HepG2 (cell line): ENCODE results near the gene RPS5. TPM values are rescaled to one million over a fixed set of nuclear protein-coding genes. Genes with fewer than 3 reads are reported as not detected.

Experiments used
- ATAC-seq: fragments of 200-7000 bp; cut with Tn5 transposase; 3 replicates; pipeline ENCODE4 v1.9.1; 2020; ENCODE audit warnings: mild to moderate bottlenecking, moderate library complexity
- BruUV-seq: library from RNA; stranded (reverse); fragments of 400-500 nt; replicated peaks from 2 replicates; lab custom pipeline; 2021; lab: Mats Ljungman, UMichigan
- CTCF ChIA-PET: fragments of 300-600 bp; formaldehyde crosslinking; extraction: SDS; loops from one replicate; lab custom pipeline; 2021; ENCODE audit warnings: low total read pairs, inconsistent platforms, low intra/inter-chr PET ratio; lab: Yijun Ruan, JAX
- POLR2A ChIA-PET: fragments of 350-600 bp; sonication (Branson Sonifier 250); formaldehyde crosslinking; loops from one replicate; lab custom pipeline; 2020; ENCODE audit warnings: antibody characterized with exemption, inconsistent platforms; lab: Yijun Ruan, JAX
- DNase-seq: peaks from one replicate; pipeline ENCODE4 v3.0.0-alpha.2; 2015; ENCODE audit warnings: low spot score
- FAIRE-seq: peaks from 3 replicates; lab custom pipeline; 2011; peaks lifted over from hg19 to GRCh38; lab: Jason Lieb, UNC
- H2AFZ ChIP-seq: one replicate; pipeline ENCODE4 v1.6.1; 2011; ENCODE audit warnings: low read length, inconsistent platforms
- H3K27ac ChIP-seq: fragments of 300-600 bp; 3 replicates; pipeline ENCODE4 v1.8.0; 2011; ENCODE audit warnings: mixed run types, mild to moderate bottlenecking, mixed read lengths, low read length, inconsistent platforms; ENCODE audit not compliant: insufficient read depth; ENCODE audit errors: extremely low read length
- H3K27me3 ChIP-seq, 2 experiments: fragments of 200-600 bp in 1 of 2; 2 replicates in 1 of 2; 3 replicates in 1 of 2; pipeline versions ENCODE4 v1.6.0 to v1.8.0; 2011; ENCODE audit warnings: low read length in 2 of 2, mild to moderate bottlenecking in 2 of 2, moderate library complexity in 2 of 2, inconsistent platforms in 1 of 2; ENCODE audit not compliant: insufficient read depth in 2 of 2, control insufficient read depth in 1 of 2
- H3K36me3 ChIP-seq, 2 experiments: fragments of 200-600 bp in 1 of 2; replicated peaks in 1 of 2; 2 replicates in 1 of 2; 3 replicates in 1 of 2; pipeline versions ENCODE4 v1.5.1 to v1.8.0; 2011; ENCODE audit warnings: low read length in 2 of 2, inconsistent platforms in 1 of 2; ENCODE audit not compliant: insufficient read depth in 2 of 2, control insufficient read depth in 1 of 2
- H3K4me1 ChIP-seq: 2 replicates; pipeline ENCODE4 v1.5.1; 2012; ENCODE audit warnings: low read length, inconsistent platforms; ENCODE audit not compliant: insufficient read depth
- H3K4me2 ChIP-seq: 2 replicates; pipeline ENCODE4 v1.6.0; 2011; ENCODE audit warnings: low read depth, low read length, inconsistent platforms
- H3K4me3 ChIP-seq, 3 experiments: fragments of 200-600 bp in 1 of 3; sonication (generic), shearing (Covaris generic) in 1 of 3; replicated peaks in 1 of 3; 2 replicates each; pipeline ENCODE4 v1.5.1; 2011 to 2016; ENCODE audit warnings: low read length in 3 of 3, inconsistent platforms in 2 of 3, low read depth in 2 of 3, mild to moderate bottlenecking in 2 of 3, control low read depth in 1 of 3, mixed read lengths in 1 of 3; ENCODE audit not compliant: insufficient read depth in 1 of 3
- H3K79me2 ChIP-seq: one replicate; pipeline ENCODE4 v1.6.1; 2011; ENCODE audit warnings: low read length, inconsistent platforms; ENCODE audit not compliant: insufficient read depth
- H3K9ac ChIP-seq: 2 replicates; pipeline ENCODE4 v1.6.0; 2011; ENCODE audit warnings: mild to moderate bottlenecking, low read depth, low read length, inconsistent platforms; ENCODE audit not compliant: insufficient read depth
- H3K9me3 ChIP-seq: 2 replicates; pipeline ENCODE4 v1.5.1; 2012; ENCODE audit warnings: mild to moderate bottlenecking, low read length
- H4K20me1 ChIP-seq: 2 replicates; pipeline ENCODE4 v1.6.0; 2011; ENCODE audit warnings: inconsistent platforms, mild to moderate bottlenecking, low read length, moderate library complexity; ENCODE audit not compliant: insufficient read depth
- AKAP8 ChIP-seq: sonication (generic); formaldehyde crosslinking; IDR thresholded peaks from 2 replicates; pipeline ENCODE4 v1.5.1; 2020; ENCODE audit warnings: mild to moderate bottlenecking, missing genetic modification reagents
- DNMT3B ChIP-seq: conservative IDR thresholded peaks from 2 replicates; pipeline ENCODE4 v1.6.1; 2016; ENCODE audit warnings: missing biosample characterization, control low read depth
- KMT2B ChIP-seq: IDR thresholded peaks from 2 replicates; pipeline ENCODE4 v1.6.1; 2016; ENCODE audit warnings: missing genetic modification reagents, missing compliant biosample characterization
- MAF1 ChIP-seq: sonication (generic); formaldehyde crosslinking; IDR thresholded peaks from 2 replicates; pipeline ENCODE4 v1.5.0; 2020; ENCODE audit warnings: missing genetic modification reagents, borderline replicate concordance
- POLR2A ChIP-seq, 2 experiments: IDR thresholded peaks; 2 replicates each; pipeline ENCODE4 v1.6.1; 2011; ENCODE audit warnings: low read depth in 2 of 2, low read length in 2 of 2, mild to moderate bottlenecking in 1 of 2, moderate library complexity in 1 of 2; ENCODE audit not compliant: insufficient read depth in 1 of 2
- ZBTB1 ChIP-seq: sonication (generic); formaldehyde crosslinking; IDR thresholded peaks from 2 replicates; pipeline ENCODE4 v1.4.0; 2020; ENCODE audit warnings: missing genetic modification reagents, borderline replicate concordance
- ZBTB20 ChIP-seq: sonication (generic); formaldehyde crosslinking; IDR thresholded peaks from 2 replicates; pipeline ENCODE4 v1.8.1; 2023; ENCODE audit warnings: missing genetic modification reagents, low read depth, mild to moderate bottlenecking, borderline replicate concordance
- ZBTB21 ChIP-seq: sonication (generic); formaldehyde crosslinking; IDR thresholded peaks from 2 replicates; pipeline ENCODE4 v1.4.0; 2020; ENCODE audit warnings: missing genetic modification reagents
- ZC3H4 ChIP-seq: sonication (generic); formaldehyde crosslinking; IDR thresholded peaks from 2 replicates; pipeline ENCODE4 v1.4.0; 2020; ENCODE audit warnings: missing genetic modification reagents, borderline replicate concordance
- ZFP36L2 ChIP-seq: sonication (generic); formaldehyde crosslinking; IDR thresholded peaks from 2 replicates; pipeline ENCODE4 v1.4.0; 2020; ENCODE audit warnings: missing genetic modification reagents
- ZFP62 ChIP-seq: sonication (generic); formaldehyde crosslinking; IDR thresholded peaks from 2 replicates; pipeline ENCODE4 v1.4.0; 2020; ENCODE audit warnings: missing genetic modification reagents
- ZNF274 ChIP-seq: sonication (generic); formaldehyde crosslinking; IDR thresholded peaks from 2 replicates; pipeline ENCODE4 v1.5.1; 2020; ENCODE audit warnings: mild to moderate bottlenecking, missing genetic modification reagents
- ZNF282 ChIP-seq: fragments of 450-650 bp; IDR thresholded peaks from 2 replicates; pipeline ENCODE4 v1.6.1; 2018; ENCODE audit not compliant: partially characterized antibody
- ZNF563 ChIP-seq: sonication (generic); formaldehyde crosslinking; IDR thresholded peaks from 2 replicates; pipeline ENCODE4 v1.8.0; 2022; ENCODE audit warnings: mild to moderate bottlenecking, moderate library complexity, missing genetic modification reagents
- ZNF674 ChIP-seq: sonication (generic); formaldehyde crosslinking; IDR thresholded peaks from 2 replicates; pipeline ENCODE4 v1.5.0; 2020; ENCODE audit warnings: low read depth, mild to moderate bottlenecking, missing genetic modification reagents
- ZNF720 ChIP-seq: sonication (generic); formaldehyde crosslinking; IDR thresholded peaks from 2 replicates; pipeline ENCODE4 v1.4.0; 2020; ENCODE audit warnings: missing genetic modification reagents
- WGBS: methylation state at CpG from one replicate; pipeline ENCODE4 v1.1.6; 2017; ENCODE audit warnings: low lambda C conversion rate; 5-methylcytosine and 5-hydroxymethylcytosine counted together
- in situ Hi-C: cut with HindIII; loops from 2 replicates; pipeline ENCODE4 v1.10.0; 2017; ENCODE audit warnings: low pct_unique_long_range_greater_than_20kb; ENCODE audit not compliant: extremely low pct_ligation_motif_present
- intact Hi-C: fragments of 100-400 bp; cut with micrococcal nuclease; formaldehyde crosslinking; loops from one replicate; pipeline ENCODE4 v1.10.0; 2022; ENCODE audit not compliant: unreplicated experiment
- polyA plus RNA-seq, 8 experiments: library from polyadenylated mRNA; depleted of rRNA in 3 of 8; stranded (reverse) in 7 of 8; unstranded in 1 of 8; fragments of >200 nt; fragmentation: Illumina TruSeq in 4 of 8; extraction: Trizol in 4 of 8; gene quantifications; 2 replicates each; pipeline versions ENCODE4 v1.2.1 to v1.2.3, GENCODE V29; 2011 to 2016; ENCODE audit warnings: low read depth in 4 of 8, missing spikeins in 1 of 8, mixed read lengths in 1 of 8; ENCODE audit not compliant: insufficient read depth in 1 of 8
- total RNA-seq, 5 experiments: library from RNA; depleted of rRNA; stranded (reverse); fragments of >200 nt; fragmentation: Illumina TruSeq; extraction: Trizol; gene quantifications; 2 replicates each; pipeline ENCODE4 v1.2.3, GENCODE V29; 2016; ENCODE audit warnings: low read depth in 1 of 5

Gene RPS5
- total and polyA plus RNA-seq, 2 of the 13 experiments (the other 11 are each of a cell fraction or from before 2014, with no cell fraction given) = 1,544 to 4,408 TPM

DNA sequence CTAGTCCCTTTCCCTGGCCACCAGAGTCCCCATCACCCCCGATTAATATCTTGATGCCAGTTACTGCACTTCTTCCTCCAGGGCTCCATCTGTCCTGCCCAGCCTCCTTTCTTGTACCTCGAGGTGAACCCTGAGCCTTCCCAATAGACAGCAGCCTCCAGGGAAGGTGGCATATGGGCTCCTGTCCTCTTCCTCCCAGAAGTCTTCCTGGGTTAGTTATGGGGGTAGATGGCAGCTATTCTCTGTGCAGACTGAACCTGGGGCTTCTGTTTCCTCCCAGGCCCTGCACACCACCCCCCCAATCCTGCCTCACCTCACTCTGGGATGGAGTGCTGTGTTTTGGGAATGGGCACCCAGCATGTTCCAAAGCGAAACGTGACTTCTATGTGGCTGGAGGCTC is 11.0 kb downstream of the RPS5 start:
- H3K9me3 ChIP-seq = no peaks in the 10 kb centered on the region
- no peaks in the 10 kb centered on the region for H3K27me3 ChIP-seq
- H3K4me3 ChIP-seq = no peak overlapping the region
- DNase-seq (no peak), FAIRE-seq (no peak), ATAC-seq (no peak)
- no peak for TF ChIP-seq POLR2A (IDR thresholded peaks at IDR 0.05; ENCODE audit: insufficient read depth in 1 of 2, low read depth in 2 of 2, low read length in 2 of 2)
- no peak for TF ChIP-seq ZBTB1
- TF ChIP-seq ZNF563 (CRISPR knock-in tag) = no peak
- TF ChIP-seq ZBTB20 = no peak
- no peak for TF ChIP-seq DNMT3B (CRISPR knock-in tag)
- TF ChIP-seq ZFP62 (CRISPR knock-in tag) = no peak
- TF ChIP-seq ZFP36L2 (CRISPR knock-in tag) = no peak
- TF ChIP-seq ZNF282 = no peak
- no peak for TF ChIP-seq ZBTB21 (CRISPR knock-in tag)
- no peak for TF ChIP-seq ZNF274 (CRISPR knock-in tag)
- TF ChIP-seq KMT2B (CRISPR knock-in tag) = no peak
- TF ChIP-seq ZNF720 = no peak
- no peak for TF ChIP-seq ZNF674 (CRISPR knock-in tag)
- TF ChIP-seq AKAP8 (CRISPR knock-in tag) = no peak
- no peak for TF ChIP-seq ZC3H4 (CRISPR knock-in tag)
- TF ChIP-seq MAF1 (CRISPR knock-in tag) = no peak
- H2AFZ ChIP-seq = no peak overlapping the region
- POLR2A ChIA-PET = interaction anchor here (1.3 kb wide), 1 partner anchor 10 kb away, joined by 3 read pairs; the partner anchor contains the start of gene ZNF584
- H3K9ac ChIP-seq = no peak overlapping the region
- BruUV-seq = no TSS peak
- H3K4me2 ChIP-seq = no peak overlapping the region
- peaks cover 10 to 22% of the 10 kb centered on the region in 2 experiments for H3K36me3 ChIP-seq
- in situ Hi-C loops (no loop called here), intact Hi-C loops (no loop called here)
- H3K4me1 ChIP-seq = peaks cover 32% of the 10 kb centered on the region
- CTCF ChIA-PET = no interaction called here
- H3K79me2 ChIP-seq = peaks cover 4% of the 10 kb centered on the region
- no peak overlapping the region for H3K27ac ChIP-seq
- peaks cover 17% of the 10 kb centered on the region; the same call in 1 of the 2 replicates for H4K20me1 ChIP-seq
- 11% methylated on average over 2 of the region's 4 CpGs for WGBS
